Fibroblast of lung (primary cell): ENCODE results near the gene TSC22D1. TPM values are rescaled to one million over a fixed set of nuclear protein-coding genes. Genes with fewer than 3 reads are reported as not detected.

Source experiments
- DNase-seq, 2 donors: peaks; one replicate each; pipeline versions ENCODE4 v3.0.0 to v3.0.0-alpha.2; 2010; ENCODE audit warnings: low read depth in 2 of 2
- H2AFZ ChIP-seq: 2 replicates; pipeline ENCODE4 v1.5.1; 2012; ENCODE audit warnings: low read length, control low read depth, inconsistent platforms
- H3K27ac ChIP-seq: 2 replicates; pipeline ENCODE4 v1.5.1; 2011; ENCODE audit warnings: low read length, control low read depth; ENCODE audit not compliant: insufficient read depth
- H3K27me3 ChIP-seq: 2 replicates; pipeline ENCODE4 v1.5.1; 2011; ENCODE audit warnings: mild to moderate bottlenecking, low read length; ENCODE audit not compliant: control insufficient read depth, insufficient read depth
- H3K36me3 ChIP-seq: 2 replicates; pipeline ENCODE4 v1.5.1; 2011; ENCODE audit warnings: low read length; ENCODE audit not compliant: control insufficient read depth, insufficient read depth
- H3K4me1 ChIP-seq: 2 replicates; pipeline ENCODE4 v1.5.1; 2011; ENCODE audit warnings: low read length; ENCODE audit not compliant: control insufficient read depth, insufficient read depth; ENCODE audit errors: extremely low read depth
- H3K4me2 ChIP-seq: 2 replicates; pipeline ENCODE4 v1.5.1; 2011; ENCODE audit warnings: low read length, control low read depth; ENCODE audit not compliant: insufficient read depth; ENCODE audit errors: extremely low read depth
- H3K4me3 ChIP-seq, 4 experiments: fragments of 200-600 bp in 1 of 4; sonication (generic) in 1 of 4; replicated peaks in 1 of 4; 2 replicates each; pipeline ENCODE4 v1.5.1; 2011 to 2016; ENCODE audit warnings: low read length in 4 of 4, low read depth in 3 of 4, mild to moderate bottlenecking in 3 of 4, control low read depth in 2 of 4, inconsistent platforms in 1 of 4, mixed read lengths in 1 of 4; ENCODE audit not compliant: insufficient read depth in 1 of 4; ENCODE audit errors: control extremely low read depth in 1 of 4
- H3K79me2 ChIP-seq: 2 replicates; pipeline ENCODE4 v1.5.1; 2012; ENCODE audit warnings: mild to moderate bottlenecking, low read length, inconsistent platforms; ENCODE audit not compliant: control insufficient read depth, insufficient read depth
- H3K9ac ChIP-seq: 2 replicates; pipeline ENCODE4 v1.5.1; 2011; ENCODE audit warnings: mild to moderate bottlenecking, low read length, control low read depth; ENCODE audit not compliant: insufficient read depth
- H3K9me3 ChIP-seq: 2 replicates; pipeline ENCODE4 v1.5.1; 2012; ENCODE audit warnings: low read depth, low read length; ENCODE audit not compliant: control insufficient read depth, insufficient read depth
- H4K20me1 ChIP-seq: 2 replicates; pipeline ENCODE4 v1.5.1; 2011; ENCODE audit warnings: low read length; ENCODE audit not compliant: control insufficient read depth, insufficient read depth; ENCODE audit errors: extremely low read depth
- CTCF ChIP-seq, 2 donors: IDR thresholded peaks in 1 of 2; conservative IDR thresholded peaks in 1 of 2; 1 replicate in 1 of 2; 2 replicates in 1 of 2; pipeline ENCODE4 v1.5.1; 2011 to 2012; ENCODE audit warnings: low read length in 2 of 2, control low read depth in 1 of 2, inconsistent platforms in 1 of 2, low read depth in 1 of 2, mild to moderate bottlenecking in 1 of 2
- EZH2 ChIP-seq: IDR thresholded peaks from 2 replicates; pipeline ENCODE4 v1.5.1; 2012; ENCODE audit warnings: low read length, control low read depth, mild to moderate bottlenecking; ENCODE audit errors: missing control alignments
- polyA plus RNA-seq, 2 donors: library from polyadenylated mRNA; depleted of rRNA in 1 of 2; stranded (reverse) in 1 of 2; unstranded in 1 of 2; fragments of >200 nt; gene quantifications; 2 replicates each; pipeline ENCODE4 v1.2.1, GENCODE V29; 2011 to 2012; ENCODE audit warnings: missing spikeins in 1 of 2
- total RNA-seq: library from RNA; depleted of rRNA; stranded (reverse); fragments of >200 nt; gene quantifications from 2 replicates; pipeline ENCODE4 v1.2.1, GENCODE V29; 2014

The TSC22D1 gene
- total and polyA plus RNA-seq, 2 donors (not counting 1 experiment from before 2014, with no cell fraction given): 80.4 to 97.6 TPM

GRCh38 chr13:44394658-44395057 is 181.5 kb downstream of the TSC22D1 start:
- Histone ChIP-seq H3K27ac (no peak overlapping the region), H3K4me3 (no peak overlapping the region), H3K4me2 (no peak overlapping the region), H3K4me1 (no peaks in the 10 kb centered on the region), H3K36me3 (no peaks in the 10 kb centered on the region), H3K27me3 (no peaks in the 10 kb centered on the region), H4K20me1 (no peaks in the 10 kb centered on the region), H3K79me2 (no peaks in the 10 kb centered on the region), H3K9me3 (no peaks in the 10 kb centered on the region), H2AFZ (no peak overlapping the region), H3K9ac (no peak overlapping the region)
- DNase-seq: no peak
- TF ChIP-seq EZH2: no peak
- no peak for TF ChIP-seq CTCF (conservative IDR thresholded peaks at IDR 0.05 in 1 of 2, IDR thresholded peaks at IDR 0.05 in 1 of 2; ENCODE audit: low read depth in 1 of 2, low read length in 2 of 2)

- Histone ChIP-seq H3K4me1 (no peaks in the 10 kb centered on the region), H3K27ac (no peak overlapping the region), H2AFZ (no peak overlapping the region), H3K9ac (no peak overlapping the region), H3K27me3 (no peaks in the 10 kb centered on the region), H3K79me2 (no peaks in the 10 kb centered on the region), H3K4me2 (no peak overlapping the region), H4K20me1 (no peaks in the 10 kb centered on the region), H3K4me3 (no peak overlapping the region), H3K9me3 (no peaks in the 10 kb centered on the region), H3K36me3 (no peaks in the 10 kb centered on the region)
- TF ChIP-seq CTCF (conservative IDR thresholded peaks at IDR 0.05 in 1 of 2, IDR thresholded peaks at IDR 0.05 in 1 of 2; ENCODE audit: low read depth in 1 of 2, low read length in 2 of 2) (no peak), EZH2 (no peak)
- DNase-seq: peak in 1 of 2 donors; percentile 70
These were observed 182.7 kb downstream of the TSC22D1 start for GRCh38 chr13:44393391-44393790.

- no peaks in the 10 kb centered on the region for H3K79me2 ChIP-seq
- no peaks in the 10 kb centered on the region for H3K36me3 ChIP-seq
- no peak overlapping the region for H3K9ac ChIP-seq
- H3K4me1 ChIP-seq: no peaks in the 10 kb centered on the region
- H2AFZ ChIP-seq: no peak overlapping the region
- DNase-seq: no peak
- no peak for TF ChIP-seq EZH2
- no peak for TF ChIP-seq CTCF (conservative IDR thresholded peaks at IDR 0.05 in 1 of 2, IDR thresholded peaks at IDR 0.05 in 1 of 2; ENCODE audit: low read depth in 1 of 2, low read length in 2 of 2)
- H3K4me2 ChIP-seq: no peak overlapping the region
- no peaks in the 10 kb centered on the region for H3K9me3 ChIP-seq
- no peaks in the 10 kb centered on the region for H4K20me1 ChIP-seq
- no peaks in the 10 kb centered on the region for H3K27me3 ChIP-seq
- H3K4me3 ChIP-seq: no peak overlapping the region
- H3K27ac ChIP-seq: no peak overlapping the region
These were observed 186.3 kb downstream of the TSC22D1 start for GRCh38 chr13:44389876-44390275.
